Thoracic aorta (tissue), 2 donors: ENCODE data around the gene FGF8. TPM values are rescaled to one million over a fixed set of nuclear protein-coding genes. Genes with fewer than 3 reads are reported as not detected.

ENCODE experiments used
- ATAC-seq: fragments of 150-250 bp; one replicate; pipeline ENCODE4 v1.8.0; 2017; ENCODE audit warnings: low read depth; ENCODE audit not compliant: insufficient number of reproducible peaks, low FRiP score
- DNase-seq: peaks from one replicate; pipeline ENCODE4 v3.0.0-alpha.2; 2020; ENCODE audit warnings: low spot score
- H3K27ac ChIP-seq, 2 donors: fragments of 200-600 bp; sonication (generic); 1 replicate in 1 of 2; 2 replicates in 1 of 2; pipeline ENCODE4 v1.5.1; 2016; ENCODE audit warnings: mild to moderate bottlenecking in 2 of 2, moderate library complexity in 2 of 2
- H3K27me3 ChIP-seq: fragments of 200-600 bp; sonication (generic); replicated peaks from 2 replicates; pipeline ENCODE4 v1.6.0; 2016; ENCODE audit warnings: mild to moderate bottlenecking; ENCODE audit not compliant: insufficient read depth
- H3K36me3 ChIP-seq: fragments of 200-600 bp; sonication (generic); one replicate; pipeline ENCODE4 v1.5.1; 2016
- H3K4me1 ChIP-seq, 2 donors: fragments of 200-600 bp; sonication (generic); 1 replicate in 1 of 2; 2 replicates in 1 of 2; pipeline versions ENCODE4 v1.5.1 to v1.6.0; 2016; ENCODE audit warnings: low read depth in 2 of 2, mild to moderate bottlenecking in 1 of 2; ENCODE audit not compliant: control insufficient read depth in 1 of 2
- H3K4me3 ChIP-seq: fragments of 200-600 bp; sonication (generic); 2 replicates; pipeline ENCODE4 v1.5.1; 2016; ENCODE audit warnings: mild to moderate bottlenecking
- H3K9me3 ChIP-seq: fragments of 200-600 bp; sonication (generic); 2 replicates; pipeline ENCODE4 v1.5.1; 2016
- CTCF ChIP-seq: fragments of 200-600 bp; sonication (generic); IDR thresholded peaks from one replicate; pipeline ENCODE4 v1.5.1; 2019; ENCODE audit warnings: antibody characterized with exemption
- total RNA-seq, 2 donors: library from RNA; depleted of rRNA; stranded (reverse); fragments of >200 nt; gene quantifications; one replicate each; pipeline versions ENCODE4 v1.1.0 to v1.2.3, GENCODE V29; 2016

Gene FGF8
- total RNA-seq, 2 donors from 2014 or later = not detected

GRCh38 chr10:101736666-101737065 lies 39.2 kb downstream of the FGF8 start:
- no peak overlapping the region for H3K4me3 ChIP-seq
- no peak for ATAC-seq
- no peak for DNase-seq
- no peaks in the 10 kb centered on the region for H3K36me3 ChIP-seq
- H3K4me1 ChIP-seq = no peaks in the 10 kb centered on the region
- no peaks in the 10 kb centered on the region for H3K27me3 ChIP-seq
- H3K27ac ChIP-seq = no peak overlapping the region
- H3K9me3 ChIP-seq = no peaks in the 10 kb centered on the region
- TF ChIP-seq CTCF = no peak

DNA sequence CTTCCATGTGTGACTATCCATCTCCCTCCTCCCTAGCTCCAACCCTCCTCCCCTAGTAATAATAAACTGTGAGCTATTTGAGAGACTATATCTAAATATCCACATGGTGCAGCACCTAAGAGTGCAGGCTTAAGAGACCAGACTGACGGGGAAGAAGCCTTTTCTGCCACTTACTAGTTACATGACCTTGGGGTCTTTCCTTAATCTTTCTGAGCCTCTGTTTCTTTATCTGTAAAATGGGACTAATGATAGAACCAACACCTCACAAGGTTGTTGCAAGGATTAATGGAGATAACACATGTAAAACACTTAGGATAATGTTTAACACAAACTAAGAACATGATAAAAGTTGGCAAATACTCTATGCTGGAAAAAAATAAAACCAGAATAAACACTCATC lies 43.8 kb downstream of the FGF8 start:
- DNase-seq = no peak

DNA sequence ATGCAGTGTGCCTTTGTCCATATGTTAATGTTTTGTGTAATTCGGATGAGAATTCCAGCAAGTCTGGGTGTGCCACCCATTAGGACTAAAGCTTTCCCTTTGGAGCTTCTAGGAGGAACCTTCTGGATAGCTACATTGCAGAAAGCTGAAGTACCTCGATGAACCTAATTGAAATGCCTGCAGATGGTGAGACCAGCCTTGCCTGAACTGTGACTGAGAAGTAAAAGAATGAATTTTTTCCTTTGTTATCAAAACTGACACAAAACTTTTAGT lies 49.9 kb downstream of the FGF8 start:
- H3K36me3 ChIP-seq = no peaks in the 10 kb centered on the region
- no peak for DNase-seq
- H3K4me3 ChIP-seq = no peak overlapping the region
- H3K27ac ChIP-seq = no peak overlapping the region
- TF ChIP-seq CTCF = no peak
- H3K4me1 ChIP-seq = no peaks in the 10 kb centered on the region
- H3K9me3 ChIP-seq = no peaks in the 10 kb centered on the region
- H3K27me3 ChIP-seq = no peaks in the 10 kb centered on the region
- no peak for ATAC-seq

More for the DNA sequence above, 43.8 kb downstream of the FGF8 start:
- TF ChIP-seq CTCF = no peak
- Histone ChIP-seq H3K27ac (no peak overlapping the region), H3K4me3 (no peak overlapping the region), H3K36me3 (no peaks in the 10 kb centered on the region), H3K4me1 (no peaks in the 10 kb centered on the region), H3K9me3 (no peaks in the 10 kb centered on the region), H3K27me3 (no peaks in the 10 kb centered on the region)
- ATAC-seq = no peak

- no peaks in the 10 kb centered on the region for H3K36me3 ChIP-seq
- no peak for ATAC-seq
- H3K4me1 ChIP-seq = no peaks in the 10 kb centered on the region
- no peak overlapping the region for H3K4me3 ChIP-seq
- H3K27ac ChIP-seq = no peak overlapping the region
- no peak for TF ChIP-seq CTCF
- H3K27me3 ChIP-seq = no peaks in the 10 kb centered on the region
- H3K9me3 ChIP-seq = no peaks in the 10 kb centered on the region
- no peak for DNase-seq
Observed at GRCh38 chr10:101725296-101726114, 50.4 kb downstream of the FGF8 start.

GRCh38 chr10:101724446-101724845 lies 51.5 kb downstream of the FGF8 start:
- Histone ChIP-seq H3K36me3 (no peaks in the 10 kb centered on the region), H3K9me3 (no peaks in the 10 kb centered on the region), H3K27ac (no peak overlapping the region), H3K27me3 (no peaks in the 10 kb centered on the region), H3K4me1 (no peaks in the 10 kb centered on the region), H3K4me3 (no peak overlapping the region)
- ATAC-seq = no peak
- no peak for DNase-seq
- TF ChIP-seq CTCF = no peak
